ENCODE measurements around the gene UNC13B.
A peak's percentile ranks its signal among the peaks of the same experiment; 100 is the strongest.

The UNC13B gene

DNA sequence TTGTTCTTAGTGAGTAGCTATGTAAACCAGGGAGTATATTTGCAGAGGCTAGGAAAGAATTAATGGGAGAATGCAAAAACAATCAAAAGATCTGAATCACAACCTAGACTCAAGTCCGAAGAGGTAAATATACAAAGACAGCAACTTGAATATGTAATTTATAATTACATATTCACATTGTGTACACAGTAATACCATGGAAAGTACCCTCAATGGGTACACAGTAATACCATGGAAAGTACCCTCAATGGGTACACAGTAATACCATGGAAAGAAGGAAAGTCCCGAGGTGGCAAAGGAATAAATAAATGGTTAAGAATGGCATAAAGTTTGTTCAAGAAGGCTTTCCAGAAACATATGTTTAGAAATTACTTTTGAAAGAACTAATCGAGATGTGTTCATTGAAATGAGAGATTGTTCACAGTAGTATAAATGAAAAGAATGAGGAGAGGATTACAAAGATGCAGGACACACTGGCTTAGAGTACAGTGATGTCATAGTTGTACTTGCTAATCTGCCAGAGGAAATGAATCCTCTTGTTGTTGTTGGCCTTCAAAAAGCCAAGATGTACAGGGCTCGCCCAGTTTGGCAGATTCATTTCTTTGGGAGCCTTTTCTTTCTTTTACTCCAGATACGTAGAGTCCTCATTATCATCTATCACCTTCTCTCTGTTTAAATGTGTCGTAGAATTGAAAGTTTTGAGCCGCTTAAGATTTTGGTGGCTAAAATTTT is 116.0 kb downstream of the UNC13B start:
- no peak overlapping the region for H3K4me3 ChIP-seq (ENCODE audit: control insufficient read depth, low read depth, low read length)
- DNase-seq (ENCODE audit: low read depth), result peak; percentile 96
- TF ChIP-seq, protein P1, sequence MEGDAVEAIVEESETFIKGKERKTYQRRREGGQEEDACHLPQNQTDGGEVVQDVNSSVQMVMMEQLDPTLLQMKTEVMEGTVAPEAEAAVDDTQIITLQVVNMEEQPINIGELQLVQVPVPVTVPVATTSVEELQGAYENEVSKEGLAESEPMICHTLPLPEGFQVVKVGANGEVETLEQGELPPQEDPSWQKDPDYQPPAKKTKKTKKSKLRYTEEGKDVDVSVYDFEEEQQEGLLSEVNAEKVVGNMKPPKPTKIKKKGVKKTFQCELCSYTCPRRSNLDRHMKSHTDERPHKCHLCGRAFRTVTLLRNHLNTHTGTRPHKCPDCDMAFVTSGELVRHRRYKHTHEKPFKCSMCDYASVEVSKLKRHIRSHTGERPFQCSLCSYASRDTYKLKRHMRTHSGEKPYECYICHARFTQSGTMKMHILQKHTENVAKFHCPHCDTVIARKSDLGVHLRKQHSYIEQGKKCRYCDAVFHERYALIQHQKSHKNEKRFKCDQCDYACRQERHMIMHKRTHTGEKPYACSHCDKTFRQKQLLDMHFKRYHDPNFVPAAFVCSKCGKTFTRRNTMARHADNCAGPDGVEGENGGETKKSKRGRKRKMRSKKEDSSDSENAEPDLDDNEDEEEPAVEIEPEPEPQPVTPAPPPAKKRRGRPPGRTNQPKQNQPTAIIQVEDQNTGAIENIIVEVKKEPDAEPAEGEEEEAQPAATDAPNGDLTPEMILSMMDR (conservative IDR thresholded peaks at IDR 0.05; ENCODE audit: control insufficient read depth, insufficient read depth, low read depth, low read length), result no peak

DNA sequence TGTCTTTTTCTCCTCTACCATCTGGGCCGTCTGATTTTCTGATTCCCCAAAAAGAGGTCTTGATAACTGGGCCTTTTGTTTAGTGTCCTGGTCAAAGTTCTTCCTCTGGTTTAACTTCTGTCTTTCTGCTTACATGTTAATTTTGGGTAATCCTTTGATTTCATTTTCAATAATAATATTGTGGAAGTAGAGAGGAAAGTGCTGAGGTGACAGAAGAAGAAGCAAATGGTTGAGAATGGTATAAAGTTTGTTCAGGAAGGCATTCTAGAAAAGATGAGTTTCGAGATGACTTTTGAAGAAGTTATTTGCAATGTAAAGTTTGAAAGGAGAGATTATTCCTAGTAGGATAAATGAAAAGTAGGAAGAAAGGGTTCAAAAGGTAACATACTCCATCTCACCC is 118.1 kb downstream of the UNC13B start:
- TF ChIP-seq, protein P1 (conservative IDR thresholded peaks at IDR 0.05; ENCODE audit: control insufficient read depth, insufficient read depth, low read depth, low read length), result no peak
- DNase-seq (ENCODE audit: low read depth), result no peak
- no peak overlapping the region for H3K4me3 ChIP-seq (ENCODE audit: control insufficient read depth, low read depth, low read length)

DNA sequence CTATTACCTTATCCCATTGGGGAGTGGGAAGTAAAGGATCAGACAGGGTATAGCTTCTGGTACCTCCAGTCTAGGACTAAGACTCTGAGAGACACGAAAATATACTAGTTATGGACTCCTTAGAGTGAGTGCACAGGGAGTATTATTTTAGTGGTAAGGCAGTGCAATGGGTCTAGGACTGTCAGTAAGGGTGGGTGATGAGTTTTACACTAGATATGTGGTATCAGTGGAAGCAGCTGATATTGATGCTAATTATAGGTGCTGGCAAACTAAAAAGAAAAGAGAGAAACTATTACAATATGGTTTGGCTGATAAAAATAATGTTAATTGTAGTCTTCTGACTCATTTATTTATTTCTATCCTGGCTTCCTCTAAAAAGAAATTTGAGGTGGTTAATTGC is 118.6 kb downstream of the UNC13B start:
- TF ChIP-seq, protein P1 (conservative IDR thresholded peaks at IDR 0.05; ENCODE audit: control insufficient read depth, insufficient read depth, low read depth, low read length), result no peak
- DNase-seq (ENCODE audit: low read depth), result no peak
- H3K4me3 ChIP-seq (ENCODE audit: control insufficient read depth, low read depth, low read length), result no peak overlapping the region

DNA sequence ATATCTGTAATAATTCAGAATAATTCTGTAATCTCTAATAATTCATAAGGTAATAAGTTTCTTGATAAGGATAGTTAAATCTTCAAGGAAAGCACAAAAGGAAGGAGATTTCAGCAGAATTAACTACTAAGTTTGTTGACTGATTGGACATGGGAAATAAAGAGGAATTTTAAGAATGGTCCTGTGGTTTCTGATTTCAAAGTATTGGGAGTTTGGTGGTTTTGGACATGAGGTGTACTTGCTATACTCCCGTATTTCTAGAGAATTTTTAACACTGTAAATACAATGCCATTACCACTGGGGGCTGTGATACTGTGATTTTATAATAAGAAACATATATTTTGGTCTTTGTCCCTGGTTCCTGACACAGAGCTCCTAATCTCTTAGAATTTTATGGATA is 123.9 kb downstream of the UNC13B start:
- DNase-seq (ENCODE audit: low read depth), result peak; percentile 11
- no peak overlapping the region for H3K4me3 ChIP-seq (ENCODE audit: control insufficient read depth, low read depth, low read length)
- TF ChIP-seq, protein P1 (conservative IDR thresholded peaks at IDR 0.05; ENCODE audit: control insufficient read depth, insufficient read depth, low read depth, low read length), result no peak

DNA sequence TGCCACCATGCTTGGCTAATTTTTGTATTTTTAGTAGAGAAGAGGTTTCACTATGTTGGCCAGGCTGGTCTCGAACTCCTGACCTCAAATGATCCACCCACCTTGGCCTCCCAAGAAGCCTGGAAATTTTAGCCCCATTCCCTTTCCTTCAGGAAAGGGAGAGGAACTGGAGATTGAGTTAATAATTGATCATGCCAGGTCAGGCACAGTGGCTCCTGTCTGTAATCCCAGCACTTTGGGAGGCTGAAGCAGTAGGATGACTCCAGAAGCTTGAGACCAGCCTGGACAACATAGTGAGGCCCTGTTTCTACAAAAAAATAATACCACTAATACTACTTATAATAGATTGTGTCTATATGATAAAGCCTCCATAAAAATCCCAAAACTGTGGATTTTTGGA is 124.6 kb downstream of the UNC13B start:
- no peak for DNase-seq (ENCODE audit: low read depth)
- TF ChIP-seq, protein P1 (conservative IDR thresholded peaks at IDR 0.05; ENCODE audit: control insufficient read depth, insufficient read depth, low read depth, low read length), result no peak
- H3K4me3 ChIP-seq (ENCODE audit: control insufficient read depth, low read depth, low read length), result no peak overlapping the region

DNA sequence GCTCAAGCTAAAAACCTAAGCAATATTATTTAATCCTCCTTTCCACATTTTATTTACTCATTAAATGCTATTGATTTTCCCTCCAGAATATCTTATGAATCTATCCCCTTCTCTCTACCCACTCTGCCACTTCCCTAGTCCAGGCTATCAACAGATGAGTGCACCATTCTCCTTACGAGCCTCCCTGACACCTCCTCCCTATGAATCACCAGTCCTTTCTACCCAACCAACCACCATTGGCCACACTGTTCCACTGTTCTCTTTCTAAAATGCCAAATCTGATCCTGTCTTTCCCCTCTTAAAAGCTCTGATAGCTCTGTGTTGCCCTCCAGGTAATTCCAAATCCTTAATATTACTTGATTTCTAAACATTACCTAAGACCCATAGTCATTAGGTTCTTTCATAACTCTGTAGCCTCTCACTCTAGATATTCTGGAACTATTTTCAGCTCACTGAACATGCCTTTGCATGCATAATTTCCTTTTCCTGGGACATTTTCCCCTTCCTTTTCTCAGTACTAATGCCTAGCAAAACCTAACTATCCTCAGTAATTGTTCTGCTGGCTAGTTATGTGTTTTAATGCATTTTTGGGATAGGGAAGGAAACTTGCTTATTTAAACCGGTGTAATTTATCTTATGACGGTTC is 126.3 kb downstream of the UNC13B start:
- TF ChIP-seq, protein P1 (conservative IDR thresholded peaks at IDR 0.05; ENCODE audit: control insufficient read depth, insufficient read depth, low read depth, low read length), result no peak
- H3K4me3 ChIP-seq (ENCODE audit: control insufficient read depth, low read depth, low read length), result no peak overlapping the region
- peak; percentile 49 for DNase-seq (ENCODE audit: low read depth)
